Mononuclear cell (primary cell): ENCODE data around the gene RPS6KA6. TPM values are rescaled to one million over a fixed set of nuclear protein-coding genes. Genes with fewer than 3 reads are reported as not detected.

Source experiments
- H3K27me3 ChIP-seq: 2 replicates; pipeline ENCODE4 v1.6.0; 2011; ENCODE audit warnings: low read length, control low read depth; ENCODE audit not compliant: insufficient read depth
- H3K4me1 ChIP-seq: 2 replicates; pipeline ENCODE4 v1.5.1; 2011; ENCODE audit warnings: mild to moderate bottlenecking, low read length, control low read depth; ENCODE audit not compliant: insufficient read depth
- H3K4me3 ChIP-seq: 2 replicates; pipeline ENCODE4 v1.5.1; 2011; ENCODE audit warnings: mild to moderate bottlenecking, low read length, moderate library complexity
- H3K9me3 ChIP-seq: 2 replicates; pipeline ENCODE4 v1.5.1; 2011; ENCODE audit warnings: low read depth, mild to moderate bottlenecking, control low read depth, low read length
- total RNA-seq: library from RNA; depleted of rRNA; stranded (reverse); fragments of >200 nt; gene quantifications from one replicate; pipeline ENCODE4 v1.2.3, GENCODE V29; 2012

The RPS6KA6 gene
- total RNA-seq, 1 donor: 0.21 TPM

DNA sequence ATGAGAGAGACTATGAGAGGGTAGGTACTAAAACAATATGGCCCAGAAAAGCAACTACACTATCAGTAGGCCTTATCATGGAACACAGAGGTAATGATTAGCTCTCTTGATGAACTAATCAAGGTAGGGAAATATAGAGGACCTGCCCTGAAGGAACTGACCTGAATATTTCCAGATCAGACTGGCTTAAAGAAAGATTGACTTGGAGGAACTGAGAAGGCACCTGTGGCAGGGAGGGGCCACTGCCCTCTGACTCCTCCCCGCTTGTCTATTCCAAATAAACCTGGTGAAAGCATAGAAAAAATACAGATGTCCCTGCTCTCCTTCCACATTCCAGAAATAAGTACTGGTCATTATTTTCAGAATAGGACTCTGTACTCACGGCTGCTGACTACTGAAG is 5.5 kb downstream of the RPS6KA6 start:
- no peaks in the 10 kb centered on the region for H3K9me3 ChIP-seq
- peaks cover 13% of the 10 kb centered on the region for H3K27me3 ChIP-seq
- no peak overlapping the region for H3K4me3 ChIP-seq
- H3K4me1 ChIP-seq: no peaks in the 10 kb centered on the region

DNA sequence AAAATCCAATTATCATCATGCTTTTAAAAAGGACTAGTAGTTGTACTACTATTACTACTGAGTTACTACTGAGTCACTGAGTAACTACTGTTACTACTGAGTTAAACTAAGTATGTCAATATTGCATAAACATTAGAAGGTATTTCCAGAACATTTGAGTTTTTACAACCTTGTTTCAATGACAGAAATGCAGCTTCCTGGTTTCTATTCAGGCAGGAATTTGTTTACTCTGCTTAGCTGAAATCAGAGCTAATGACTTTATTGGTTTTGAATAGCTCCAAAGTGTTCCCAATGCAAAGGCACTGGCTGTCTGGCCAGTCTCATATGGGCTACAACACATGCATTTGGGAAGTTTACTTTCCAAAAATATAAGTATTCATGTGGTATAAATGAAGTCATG is 12.0 kb downstream of the RPS6KA6 start:
- H3K4me3 ChIP-seq: no peak overlapping the region
- H3K9me3 ChIP-seq: no peaks in the 10 kb centered on the region
- H3K4me1 ChIP-seq: no peaks in the 10 kb centered on the region
- H3K27me3 ChIP-seq: no peaks in the 10 kb centered on the region

DNA sequence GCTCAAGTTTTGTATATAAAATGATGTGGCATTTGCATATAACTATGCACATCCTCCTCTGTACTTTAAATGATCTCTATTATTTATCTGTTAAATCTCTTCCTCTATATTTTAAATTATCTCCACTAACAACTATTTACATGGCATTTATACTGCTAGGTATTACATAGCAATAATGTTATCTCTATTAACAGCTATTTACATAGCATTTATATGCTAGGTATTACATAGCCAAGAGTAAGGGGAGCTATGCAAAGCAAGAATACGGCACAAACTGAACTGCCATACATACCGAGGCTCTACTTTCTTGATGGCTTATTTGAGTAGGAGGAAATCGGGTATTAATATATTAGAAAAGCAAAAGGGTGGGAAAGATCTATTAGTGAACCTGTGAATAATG is 12.7 kb downstream of the RPS6KA6 start:
- Histone ChIP-seq H3K4me1 (no peaks in the 10 kb centered on the region), H3K4me3 (no peak overlapping the region)

DNA sequence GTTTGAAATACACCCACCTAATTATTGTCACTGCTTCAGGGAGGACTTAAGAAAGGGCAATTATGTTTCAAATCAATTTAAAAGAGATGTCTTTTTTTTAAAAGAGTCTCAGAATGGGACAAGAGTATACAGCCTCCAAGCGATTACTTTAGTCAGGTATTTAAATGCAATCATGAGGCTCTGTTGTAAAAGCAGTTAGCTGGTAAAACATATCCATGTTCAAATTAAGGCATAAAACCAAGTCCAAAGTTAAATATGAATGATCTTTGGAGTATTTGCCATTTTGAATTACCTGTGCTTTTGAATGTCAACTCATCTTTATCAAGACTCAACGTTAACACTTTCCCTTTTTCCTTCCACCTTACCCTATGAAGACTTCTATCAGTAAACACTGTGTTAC is 13.7 kb downstream of the RPS6KA6 start:
- no peaks in the 10 kb centered on the region for H3K27me3 ChIP-seq
- H3K4me1 ChIP-seq: no peaks in the 10 kb centered on the region
- no peak overlapping the region for H3K4me3 ChIP-seq
- H3K9me3 ChIP-seq: no peaks in the 10 kb centered on the region

More for the DNA sequence above, 12.7 kb downstream of the RPS6KA6 start:
- no peaks in the 10 kb centered on the region for H3K27me3 ChIP-seq
- H3K9me3 ChIP-seq: no peaks in the 10 kb centered on the region

DNA sequence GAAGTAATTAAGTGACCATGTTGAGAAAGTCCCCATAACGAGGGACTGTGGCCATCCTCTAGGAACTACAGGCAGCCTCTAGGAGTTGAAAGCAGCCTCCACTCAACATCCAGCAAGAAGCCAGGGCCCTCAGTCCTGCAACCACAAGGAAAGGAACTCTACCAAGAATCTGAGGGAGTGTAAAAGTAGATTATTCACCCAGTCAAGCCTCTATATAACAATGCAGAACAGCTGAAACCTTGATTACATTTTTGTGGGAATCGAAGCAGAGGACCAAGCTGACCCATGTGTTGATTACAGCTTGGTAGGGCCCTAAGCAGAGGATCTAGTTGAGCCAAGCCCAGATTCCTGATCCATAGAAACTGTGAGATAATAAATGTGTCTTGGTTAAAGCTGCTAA is 17.1 kb downstream of the RPS6KA6 start:
- Histone ChIP-seq H3K9me3 (no peaks in the 10 kb centered on the region), H3K4me3 (no peak overlapping the region), H3K27me3 (no peaks in the 10 kb centered on the region), H3K4me1 (no peaks in the 10 kb centered on the region)

DNA sequence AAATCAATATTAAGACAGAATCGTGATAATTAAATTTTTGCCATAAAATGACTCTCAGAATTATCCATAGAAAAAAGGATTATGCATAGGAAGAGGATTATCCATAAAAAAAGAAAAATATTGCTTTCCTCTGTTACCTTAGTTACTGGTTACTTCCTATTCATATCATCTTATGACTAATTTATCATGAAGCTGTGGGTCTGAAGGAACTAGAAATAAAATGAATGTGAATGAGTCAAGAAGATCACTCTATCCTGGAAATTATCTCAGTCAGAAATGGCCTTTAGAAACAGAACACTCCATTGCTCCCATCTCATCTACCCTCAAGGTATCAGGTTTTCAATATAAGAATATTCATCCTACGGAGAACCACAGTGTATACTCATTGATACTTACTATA is 19.4 kb downstream of the RPS6KA6 start:
- Histone ChIP-seq H3K4me3 (no peak overlapping the region), H3K4me1 (no peaks in the 10 kb centered on the region), H3K27me3 (no peaks in the 10 kb centered on the region), H3K9me3 (no peaks in the 10 kb centered on the region)

DNA sequence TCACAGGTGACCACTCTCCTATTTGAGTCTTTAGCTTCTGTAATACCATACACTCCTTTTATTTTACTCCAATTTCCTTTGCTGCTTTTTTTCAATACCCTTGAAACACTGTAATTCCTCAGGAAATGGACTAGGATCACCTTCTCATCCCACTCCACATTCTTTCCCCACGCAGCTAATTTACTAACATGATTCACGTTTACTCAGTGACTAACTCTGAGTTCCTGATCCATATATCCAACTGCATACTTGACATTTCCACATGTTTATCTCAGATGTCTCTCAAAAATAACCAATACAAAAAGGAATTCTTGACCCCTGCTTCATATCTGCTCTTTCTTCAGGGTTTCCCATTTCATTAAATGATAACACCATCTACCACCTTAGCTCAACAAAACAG is 19.9 kb downstream of the RPS6KA6 start:
- no peaks in the 10 kb centered on the region for H3K27me3 ChIP-seq
- no peak overlapping the region for H3K4me3 ChIP-seq
- H3K4me1 ChIP-seq: no peaks in the 10 kb centered on the region
- no peaks in the 10 kb centered on the region for H3K9me3 ChIP-seq

DNA sequence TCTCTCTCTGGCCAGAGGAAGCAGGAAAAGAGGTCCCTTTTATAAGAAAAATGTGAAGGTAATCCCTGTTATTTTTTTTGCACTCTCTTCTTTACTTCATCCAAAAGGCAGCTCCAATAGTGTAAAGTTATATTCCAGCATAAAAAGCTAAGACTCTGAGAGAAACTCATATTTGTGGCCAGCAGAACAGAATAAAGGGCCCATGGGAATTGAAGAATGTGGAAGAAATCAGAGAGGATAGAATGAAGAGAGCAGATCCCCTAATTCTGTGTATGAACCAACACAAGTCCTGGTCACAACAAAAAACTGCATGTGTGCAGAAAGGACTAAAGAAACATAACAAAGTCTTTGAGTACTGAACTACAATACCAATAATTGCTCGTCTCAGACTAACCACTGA is 22.3 kb downstream of the RPS6KA6 start:
- Histone ChIP-seq H3K27me3 (no peaks in the 10 kb centered on the region), H3K4me1 (no peaks in the 10 kb centered on the region), H3K4me3 (no peak overlapping the region), H3K9me3 (no peaks in the 10 kb centered on the region)

DNA sequence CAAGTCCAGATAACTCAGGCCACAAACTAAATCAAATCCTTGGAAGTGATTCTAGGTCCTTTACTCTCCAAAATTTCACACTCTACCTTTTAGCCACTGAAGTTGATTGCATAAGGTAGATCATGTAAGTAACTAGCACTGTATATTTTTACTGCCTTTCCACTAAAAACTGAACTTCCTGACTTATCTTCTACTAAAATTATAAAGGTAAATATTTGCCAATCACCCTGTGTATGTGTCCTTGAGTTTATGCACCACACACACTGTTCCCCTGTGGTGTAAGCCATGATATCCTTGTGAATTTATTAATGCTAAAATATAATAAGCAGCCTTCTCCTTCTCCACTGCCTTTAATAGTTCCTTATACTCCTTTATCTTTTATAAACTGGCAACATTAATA is 25.6 kb downstream of the RPS6KA6 start:
- H3K9me3 ChIP-seq: no peaks in the 10 kb centered on the region
- H3K4me1 ChIP-seq: no peaks in the 10 kb centered on the region
- no peaks in the 10 kb centered on the region for H3K27me3 ChIP-seq

DNA sequence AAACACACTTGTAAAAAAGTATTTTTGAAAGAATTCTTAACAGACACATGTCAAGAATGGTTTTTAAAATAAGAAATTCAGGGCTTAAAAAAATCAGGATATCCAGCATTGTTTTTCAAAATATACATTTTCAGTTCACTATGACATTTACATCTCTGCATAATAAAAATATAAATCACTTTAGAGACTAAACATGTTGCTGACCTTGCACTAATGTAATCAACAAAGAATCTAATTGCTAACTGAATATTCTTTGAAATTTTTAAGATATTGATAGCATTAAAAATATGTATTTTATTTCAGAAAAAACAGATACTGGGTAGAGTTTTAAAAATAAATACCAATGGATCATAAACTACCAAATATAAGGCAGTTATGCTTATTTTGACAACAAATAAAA is 26.4 kb downstream of the RPS6KA6 start:
- H3K4me1 ChIP-seq: no peaks in the 10 kb centered on the region
- no peaks in the 10 kb centered on the region for H3K27me3 ChIP-seq
- H3K4me3 ChIP-seq: no peak overlapping the region
- H3K9me3 ChIP-seq: no peaks in the 10 kb centered on the region

More for the DNA sequence above, 25.6 kb downstream of the RPS6KA6 start:
- H3K4me3 ChIP-seq: no peak overlapping the region

DNA sequence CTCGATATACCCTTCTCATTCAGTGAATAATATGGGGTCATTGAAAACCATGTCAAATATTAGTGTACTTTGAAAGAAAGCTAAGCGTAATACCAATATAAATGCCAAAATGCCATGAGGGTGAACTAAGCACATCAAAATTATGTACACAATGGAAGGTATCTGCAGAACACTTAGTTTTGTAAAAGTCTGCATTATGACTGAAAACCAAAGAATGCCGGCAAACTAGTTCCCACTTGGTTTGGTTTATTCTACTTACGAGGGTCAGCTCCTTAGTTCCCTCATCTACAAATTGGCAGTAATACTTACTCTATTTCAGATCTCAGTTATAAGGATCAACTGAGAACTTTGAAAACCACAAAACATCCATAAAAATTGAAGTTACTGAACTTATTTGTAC is 27.3 kb downstream of the RPS6KA6 start:
- no peaks in the 10 kb centered on the region for H3K9me3 ChIP-seq
- H3K4me3 ChIP-seq: no peak overlapping the region
- no peaks in the 10 kb centered on the region for H3K27me3 ChIP-seq
- H3K4me1 ChIP-seq: no peaks in the 10 kb centered on the region

DNA sequence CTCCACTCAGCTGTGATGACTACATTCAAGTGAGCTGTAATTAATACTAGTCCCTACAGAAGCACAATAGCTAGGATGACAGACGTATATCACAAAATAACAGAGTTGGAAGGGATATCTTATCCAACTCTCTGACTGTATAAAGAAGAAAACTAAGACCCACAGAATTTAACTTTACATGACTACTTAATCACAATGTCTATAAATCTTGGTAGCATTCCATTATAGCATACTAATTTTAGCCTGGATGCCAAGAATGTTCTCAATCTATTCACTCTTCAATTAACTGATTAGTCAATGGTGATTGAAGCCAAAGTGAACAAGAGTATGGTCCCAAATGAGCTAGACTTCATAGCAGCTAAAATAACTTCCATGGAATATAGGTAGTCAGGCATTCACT is 31.2 kb downstream of the RPS6KA6 start:
- Histone ChIP-seq H3K9me3 (no peaks in the 10 kb centered on the region), H3K4me1 (no peaks in the 10 kb centered on the region), H3K27me3 (no peaks in the 10 kb centered on the region), H3K4me3 (no peak overlapping the region)

DNA sequence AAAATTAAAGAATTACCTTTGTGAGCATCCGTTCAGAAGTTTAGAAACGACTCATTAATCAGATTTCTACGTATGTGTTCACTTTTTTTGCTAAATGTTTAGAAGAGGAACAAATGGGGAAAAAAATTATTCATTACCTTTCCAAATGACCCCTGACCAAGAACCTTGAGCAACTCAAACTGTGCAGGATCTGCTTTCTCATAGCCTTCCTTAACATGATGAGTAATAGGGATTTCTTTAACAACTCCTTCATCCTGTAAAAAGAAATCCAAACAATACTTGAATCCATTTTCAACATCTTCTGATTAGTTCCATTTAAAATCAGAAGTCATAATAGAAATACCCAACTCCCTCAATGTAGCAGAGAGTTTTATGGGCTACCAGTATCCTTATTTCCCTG is 32.1 kb downstream of the RPS6KA6 start:
- H3K27me3 ChIP-seq: no peaks in the 10 kb centered on the region
- H3K9me3 ChIP-seq: no peaks in the 10 kb centered on the region
- H3K4me1 ChIP-seq: no peaks in the 10 kb centered on the region
- H3K4me3 ChIP-seq: no peak overlapping the region

DNA sequence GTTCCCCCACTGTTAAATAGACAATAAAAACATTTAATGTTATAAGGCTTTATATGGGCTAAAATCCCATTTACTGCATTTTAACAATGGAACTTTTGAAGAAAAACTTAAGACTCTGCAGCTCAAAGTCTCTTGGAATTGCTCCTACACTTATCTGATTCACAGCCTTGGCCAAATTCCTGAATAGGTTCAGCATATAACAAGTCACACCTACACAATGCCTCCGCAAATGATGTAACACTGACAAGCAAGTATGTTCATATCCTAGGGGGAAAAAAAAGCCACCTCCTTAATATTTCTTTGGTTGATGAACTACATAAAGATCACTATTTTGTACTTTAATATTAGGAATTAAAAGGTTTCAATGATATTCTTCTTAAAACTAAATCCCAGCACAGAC is 34.5 kb downstream of the RPS6KA6 start:
- no peak overlapping the region for H3K4me3 ChIP-seq
- no peaks in the 10 kb centered on the region for H3K9me3 ChIP-seq
- H3K4me1 ChIP-seq: no peaks in the 10 kb centered on the region
- H3K27me3 ChIP-seq: no peaks in the 10 kb centered on the region

DNA sequence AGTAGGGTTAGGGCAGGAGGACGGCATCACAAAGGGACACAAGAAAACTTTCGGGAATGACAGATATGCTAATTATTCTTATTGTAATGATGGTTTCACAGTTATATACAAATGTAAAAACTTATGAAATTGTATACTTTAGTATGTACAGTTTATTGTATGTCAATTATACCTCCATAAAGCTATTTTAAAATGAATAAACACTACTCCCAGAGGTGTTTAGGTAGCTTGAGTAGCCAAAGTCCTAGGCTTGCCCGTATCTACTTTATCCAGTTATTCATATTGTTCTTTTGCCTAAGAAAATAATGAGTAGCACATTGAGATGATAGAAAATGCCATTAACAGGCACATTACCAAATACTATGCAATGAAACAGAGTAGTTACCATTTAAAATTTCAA is 43.0 kb downstream of the RPS6KA6 start:
- no peaks in the 10 kb centered on the region for H3K9me3 ChIP-seq
- no peaks in the 10 kb centered on the region for H3K27me3 ChIP-seq
- no peaks in the 10 kb centered on the region for H3K4me1 ChIP-seq
- no peak overlapping the region for H3K4me3 ChIP-seq

DNA sequence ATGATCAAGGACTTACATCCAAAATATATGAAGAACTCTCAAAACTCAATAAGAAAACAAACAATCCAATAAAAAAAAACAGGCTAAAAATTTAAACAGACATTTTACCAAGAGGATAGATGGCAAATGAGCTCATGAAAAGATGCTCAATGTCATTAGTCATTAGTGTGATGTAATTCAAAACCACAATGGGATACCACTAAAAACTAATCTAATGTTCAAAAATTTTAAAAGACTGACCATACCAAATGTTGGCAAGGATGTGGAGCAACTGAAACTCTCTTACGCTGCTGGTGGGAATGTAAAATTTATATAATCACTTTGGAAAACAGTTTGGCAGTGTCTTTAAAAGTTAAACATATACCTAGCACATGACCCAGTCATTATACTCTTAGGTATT is 43.7 kb downstream of the RPS6KA6 start:
- Histone ChIP-seq H3K27me3 (no peaks in the 10 kb centered on the region), H3K4me1 (no peaks in the 10 kb centered on the region), H3K9me3 (peaks cover 4% of the 10 kb centered on the region), H3K4me3 (no peak overlapping the region)

DNA sequence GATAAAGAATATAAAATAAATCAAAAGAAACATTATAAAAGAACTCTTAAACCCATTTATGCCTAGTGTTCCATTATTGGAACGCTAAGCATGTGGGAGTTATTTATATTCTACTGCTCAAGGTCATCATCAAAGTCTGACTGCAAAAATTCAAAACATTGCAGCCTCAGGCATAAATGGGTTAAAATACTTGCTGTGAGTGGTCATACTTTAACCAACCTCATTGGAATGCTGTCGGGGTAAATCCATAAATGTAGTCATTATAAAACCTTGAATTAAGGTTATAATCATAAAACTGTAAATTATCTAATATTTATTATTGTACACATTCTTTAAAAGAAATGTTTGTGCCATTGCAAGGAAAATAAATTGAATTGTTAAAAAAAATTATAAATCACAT is 55.0 kb downstream of the RPS6KA6 start:
- H3K27me3 ChIP-seq: no peaks in the 10 kb centered on the region
- H3K9me3 ChIP-seq: no peaks in the 10 kb centered on the region
- H3K4me1 ChIP-seq: no peaks in the 10 kb centered on the region
- no peak overlapping the region for H3K4me3 ChIP-seq
